ENCODE results near the gene KIRREL1.

DNA sequence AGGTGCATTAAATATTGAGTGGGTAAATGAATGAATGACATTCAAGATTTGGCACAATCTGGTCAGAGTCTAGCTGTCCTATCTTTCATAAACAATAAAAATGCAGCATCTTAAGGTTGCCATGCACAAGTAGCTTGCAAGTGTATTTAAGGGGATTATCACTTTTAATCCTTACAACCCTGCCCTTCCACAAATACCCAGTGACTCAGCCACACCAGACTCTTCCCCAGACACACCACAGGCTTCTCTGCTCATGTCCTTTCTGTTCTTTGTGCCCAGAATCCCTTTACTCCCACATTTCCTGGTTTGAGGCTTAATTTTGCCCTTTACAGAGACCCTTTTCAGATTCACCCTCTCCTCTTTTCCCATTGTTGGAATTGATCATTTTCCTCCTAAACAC lies 59.8 kb downstream of the KIRREL1 start:
- TF ChIP-seq ZC3H4 (CRISPR knock-in tag; IDR thresholded peaks at IDR 0.05; ENCODE audit: borderline replicate concordance) (no peak), ZNF816 (CRISPR knock-in tag; IDR thresholded peaks at IDR 0.05; ENCODE audit: borderline replicate concordance) (no peak), THAP8 (CRISPR knock-in tag; IDR thresholded peaks at IDR 0.05; ENCODE audit: borderline replicate concordance) (no peak), RXRA (CRISPR knock-in tag; IDR thresholded peaks at IDR 0.05) (no peak), CTCF (CRISPR knock-in tag; IDR thresholded peaks at IDR 0.05) (no peak), PHF21A (CRISPR knock-in tag; IDR thresholded peaks at IDR 0.05) (no peak), CREM (IDR thresholded peaks at IDR 0.05) (no peak), CREM (CRISPR knock-in tag; IDR thresholded peaks at IDR 0.05) (no peak), MED1 (CRISPR knock-in tag; IDR thresholded peaks at IDR 0.05) (no peak), MXD3 (CRISPR knock-in tag; IDR thresholded peaks at IDR 0.05) (no peak)
- TF ChIP-seq, protein P1, sequence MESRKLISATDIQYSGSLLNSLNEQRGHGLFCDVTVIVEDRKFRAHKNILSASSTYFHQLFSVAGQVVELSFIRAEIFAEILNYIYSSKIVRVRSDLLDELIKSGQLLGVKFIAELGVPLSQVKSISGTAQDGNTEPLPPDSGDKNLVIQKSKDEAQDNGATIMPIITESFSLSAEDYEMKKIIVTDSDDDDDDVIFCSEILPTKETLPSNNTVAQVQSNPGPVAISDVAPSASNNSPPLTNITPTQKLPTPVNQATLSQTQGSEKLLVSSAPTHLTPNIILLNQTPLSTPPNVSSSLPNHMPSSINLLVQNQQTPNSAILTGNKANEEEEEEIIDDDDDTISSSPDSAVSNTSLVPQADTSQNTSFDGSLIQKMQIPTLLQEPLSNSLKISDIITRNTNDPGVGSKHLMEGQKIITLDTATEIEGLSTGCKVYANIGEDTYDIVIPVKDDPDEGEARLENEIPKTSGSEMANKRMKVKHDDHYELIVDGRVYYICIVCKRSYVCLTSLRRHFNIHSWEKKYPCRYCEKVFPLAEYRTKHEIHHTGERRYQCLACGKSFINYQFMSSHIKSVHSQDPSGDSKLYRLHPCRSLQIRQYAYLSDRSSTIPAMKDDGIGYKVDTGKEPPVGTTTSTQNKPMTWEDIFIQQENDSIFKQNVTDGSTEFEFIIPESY (CRISPR knock-in tag; IDR thresholded peaks at IDR 0.05) = no peak

Data from HepG2 (cell line).